Astrocyte (in vitro differentiated cells and primary cell): ENCODE results near the gene P3H2. TPM values are rescaled to one million over a fixed set of nuclear protein-coding genes. Genes with fewer than 3 reads are reported as not detected.
"Not testable (repeated sequence)": the region's sequence is repeated elsewhere in the genome, so short reads cannot be mapped to it uniquely, and the experiment has no call there.

Experiments used
- DNase-seq: peaks from one replicate; pipeline ENCODE4 v3.0.0-alpha.2; 2010; ENCODE audit warnings: low read depth
- FAIRE-seq: peaks from 2 replicates; lab custom pipeline; 2011; peaks lifted over from hg19 to GRCh38; lab: Jason Lieb, UNC
- H2AFZ ChIP-seq: 2 replicates; pipeline ENCODE4 v1.6.0; 2012; ENCODE audit warnings: low read depth, low read length, inconsistent platforms
- H3K27ac ChIP-seq: 2 replicates; pipeline ENCODE4 v1.5.1; 2011; ENCODE audit warnings: low read depth, low read length, inconsistent platforms
- H3K27me3 ChIP-seq: 2 replicates; pipeline ENCODE4 v1.6.0; 2011; ENCODE audit warnings: low read length, inconsistent platforms; ENCODE audit not compliant: insufficient read depth
- H3K36me3 ChIP-seq: 2 replicates; pipeline ENCODE4 v1.5.1; 2011; ENCODE audit warnings: low read length, inconsistent platforms; ENCODE audit not compliant: insufficient read depth
- H3K4me1 ChIP-seq: 2 replicates; pipeline ENCODE4 v1.5.1; 2011; ENCODE audit warnings: low read length, inconsistent platforms; ENCODE audit not compliant: insufficient read depth
- H3K4me2 ChIP-seq: 2 replicates; pipeline ENCODE4 v1.6.0; 2012; ENCODE audit warnings: low read length, inconsistent platforms
- H3K4me3 ChIP-seq: 2 replicates; pipeline ENCODE4 v1.5.1; 2011; ENCODE audit warnings: low read depth, mild to moderate bottlenecking, low read length, inconsistent platforms; ENCODE audit not compliant: insufficient read depth
- H3K79me2 ChIP-seq: 2 replicates; pipeline ENCODE4 v1.6.0; 2012; ENCODE audit warnings: mild to moderate bottlenecking, low read length, inconsistent platforms; ENCODE audit not compliant: insufficient read depth
- H3K9ac ChIP-seq: 2 replicates; pipeline ENCODE4 v1.6.0; 2012; ENCODE audit warnings: mild to moderate bottlenecking, low read length, inconsistent platforms
- H3K9me3 ChIP-seq: 2 replicates; pipeline ENCODE4 v1.5.1; 2012; ENCODE audit warnings: low read depth, mild to moderate bottlenecking, low read length, inconsistent platforms; ENCODE audit not compliant: insufficient read depth
- H4K20me1 ChIP-seq: 2 replicates; pipeline ENCODE4 v1.6.0; 2012; ENCODE audit warnings: low read length, inconsistent platforms; ENCODE audit not compliant: insufficient read depth
- H3K27ac Mint-ChIP-seq: one replicate; pipeline ENCODE4 v1.8.0; 2021; ENCODE audit warnings: mild to moderate bottlenecking, mixed read lengths; ENCODE audit not compliant: unreplicated experiment
- H3K27me3 Mint-ChIP-seq: one replicate; pipeline ENCODE4 v1.8.0; 2021; ENCODE audit warnings: low read depth, mixed read lengths; ENCODE audit not compliant: unreplicated experiment
- H3K36me3 Mint-ChIP-seq: one replicate; pipeline ENCODE4 v1.8.0; 2021; ENCODE audit warnings: low read depth, mixed read lengths; ENCODE audit not compliant: unreplicated experiment
- H3K4me1 Mint-ChIP-seq: one replicate; pipeline ENCODE4 v1.8.0; 2021; ENCODE audit warnings: low read depth, mixed read lengths; ENCODE audit not compliant: unreplicated experiment
- H3K4me3 Mint-ChIP-seq: one replicate; pipeline ENCODE4 v1.8.0; 2021; ENCODE audit warnings: mild to moderate bottlenecking, moderate library complexity, mixed read lengths; ENCODE audit not compliant: unreplicated experiment
- H3K9me3 Mint-ChIP-seq: one replicate; pipeline ENCODE4 v1.8.0; 2021; ENCODE audit warnings: mild to moderate bottlenecking, mixed read lengths; ENCODE audit not compliant: unreplicated experiment
- CTCF ChIP-seq: IDR thresholded peaks from 2 replicates; pipeline ENCODE4 v1.5.1; 2011; ENCODE audit warnings: low read depth, mild to moderate bottlenecking, inconsistent platforms, low read length, moderate library complexity; ENCODE audit not compliant: insufficient read depth
- EZH2 ChIP-seq: IDR thresholded peaks from 2 replicates; pipeline ENCODE4 v1.6.1; 2012; ENCODE audit warnings: mild to moderate bottlenecking, low read length, inconsistent platforms; ENCODE audit not compliant: insufficient read depth
- total RNA-seq: library from RNA; stranded (reverse); gene quantifications from 2 replicates; pipeline ENCODE4 v1.2.1, GENCODE V29; 2021

Gene P3H2
- total RNA-seq, 1 donor from 2014 or later, result 57.7 TPM

GRCh38 chr3:189962466-189962865 lies 158.2 kb downstream of the P3H2 start:
- no peaks in the 10 kb centered on the region for H3K79me2 ChIP-seq
- H3K4me2 ChIP-seq, result no peak overlapping the region
- Mint-ChIP-seq H3K27me3 (no peaks in the 10 kb centered on the region), H3K27ac (no peak overlapping the region), H3K4me1 (peaks cover 3% of the 10 kb centered on the region), H3K9me3 (no peaks in the 10 kb centered on the region), H3K4me3 (no peak overlapping the region), H3K36me3 (peaks cover 4% of the 10 kb centered on the region)
- TF ChIP-seq CTCF (no peak), EZH2 (no peak)
- no peaks in the 10 kb centered on the region for H3K9me3 ChIP-seq
- FAIRE-seq (no peak), DNase-seq (no peak)
- no peak overlapping the region for H2AFZ ChIP-seq
- H3K9ac ChIP-seq, result no peak overlapping the region
- H3K27ac ChIP-seq, result no peak overlapping the region
- no peaks in the 10 kb centered on the region for H4K20me1 ChIP-seq
- no peaks in the 10 kb centered on the region for H3K36me3 ChIP-seq
- no peak overlapping the region for H3K4me3 ChIP-seq
- H3K27me3 ChIP-seq, result no peaks in the 10 kb centered on the region
- H3K4me1 ChIP-seq, result peaks cover 4% of the 10 kb centered on the region

DNA sequence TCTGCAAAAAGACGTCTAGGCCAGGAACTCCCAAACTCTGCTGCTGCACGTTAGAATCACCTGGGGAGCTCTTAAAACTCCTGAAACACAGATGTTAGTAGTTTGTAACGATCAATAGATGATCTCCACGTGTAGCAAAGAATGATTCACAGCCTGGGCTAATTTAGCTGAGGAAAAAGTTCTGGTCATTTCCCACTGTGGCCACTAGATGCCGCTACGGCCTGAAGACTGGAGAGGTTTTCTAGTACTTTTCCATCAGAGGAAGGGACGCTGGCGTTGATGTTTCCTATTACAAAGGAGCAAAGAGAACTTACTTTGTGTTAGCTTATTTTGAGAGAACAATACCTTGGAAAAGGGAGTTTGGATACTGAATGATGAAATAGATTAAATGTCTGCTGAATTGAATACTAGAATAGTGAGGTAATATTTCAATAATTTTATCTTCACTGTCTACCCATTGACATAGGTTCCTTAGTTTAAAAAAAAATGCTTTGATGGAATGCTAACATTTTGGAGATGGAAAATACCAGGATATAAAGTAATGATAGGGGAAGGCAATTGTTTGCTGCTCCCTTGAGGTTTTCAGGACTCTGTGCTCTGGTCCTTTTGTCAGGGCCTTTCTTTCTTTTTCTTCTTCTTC lies 159.1 kb downstream of the P3H2 start:
- Mint-ChIP-seq H3K9me3 (no peaks in the 10 kb centered on the region), H3K36me3 (peaks cover 4% of the 10 kb centered on the region), H3K27me3 (no peaks in the 10 kb centered on the region), H3K27ac (peak overlapping the region; percentile 79), H3K4me1 (peaks cover 3% of the 10 kb centered on the region), H3K4me3 (no peak overlapping the region)
- Histone ChIP-seq H3K27ac (peak overlapping the region; percentile 12), H3K4me2 (peak overlapping the region; percentile 64), H3K9me3 (no peaks in the 10 kb centered on the region), H3K9ac (peak overlapping the region; percentile 28), H3K36me3 (no peaks in the 10 kb centered on the region), H3K27me3 (no peaks in the 10 kb centered on the region), H3K4me3 (no peak overlapping the region), H3K79me2 (no peaks in the 10 kb centered on the region), H3K4me1 (peaks cover 4% of the 10 kb centered on the region), H4K20me1 (no peaks in the 10 kb centered on the region), H2AFZ (no peak overlapping the region)
- FAIRE-seq, result peak; percentile 75
- peak; percentile 63 for DNase-seq
- TF ChIP-seq CTCF (peak; percentile 98), EZH2 (no peak)

- not testable (repeated sequence) for H2AFZ ChIP-seq, H3K4me3 Mint-ChIP-seq, FAIRE-seq, H3K36me3 ChIP-seq, H3K9me3 ChIP-seq, H3K36me3 Mint-ChIP-seq, H4K20me1 ChIP-seq, H3K4me3 ChIP-seq, H3K4me1 ChIP-seq, H3K27ac Mint-ChIP-seq, H3K27me3 Mint-ChIP-seq, H3K4me1 Mint-ChIP-seq, H3K27me3 ChIP-seq, H3K79me2 ChIP-seq, H3K9me3 Mint-ChIP-seq
- Histone ChIP-seq H3K4me2 (peak overlapping the region; percentile 64), H3K27ac (peak overlapping the region; percentile 12), H3K9ac (peak overlapping the region; percentile 28)
- DNase-seq, result peak; percentile 52
Measured at GRCh38 chr3:189961086-189961485, 159.6 kb downstream of the P3H2 start.
